ENCODE measurements around the gene ADAM19. TPM values are rescaled to one million over a fixed set of nuclear protein-coding genes. Genes with fewer than 3 reads are reported as not detected.
A peak's percentile ranks its signal among the peaks of the same experiment; 100 is the strongest.

Gene ADAM19
- total and polyA plus RNA-seq, 2 experiments from 2014 or later, result 6.5 to 11.5 TPM

DNA sequence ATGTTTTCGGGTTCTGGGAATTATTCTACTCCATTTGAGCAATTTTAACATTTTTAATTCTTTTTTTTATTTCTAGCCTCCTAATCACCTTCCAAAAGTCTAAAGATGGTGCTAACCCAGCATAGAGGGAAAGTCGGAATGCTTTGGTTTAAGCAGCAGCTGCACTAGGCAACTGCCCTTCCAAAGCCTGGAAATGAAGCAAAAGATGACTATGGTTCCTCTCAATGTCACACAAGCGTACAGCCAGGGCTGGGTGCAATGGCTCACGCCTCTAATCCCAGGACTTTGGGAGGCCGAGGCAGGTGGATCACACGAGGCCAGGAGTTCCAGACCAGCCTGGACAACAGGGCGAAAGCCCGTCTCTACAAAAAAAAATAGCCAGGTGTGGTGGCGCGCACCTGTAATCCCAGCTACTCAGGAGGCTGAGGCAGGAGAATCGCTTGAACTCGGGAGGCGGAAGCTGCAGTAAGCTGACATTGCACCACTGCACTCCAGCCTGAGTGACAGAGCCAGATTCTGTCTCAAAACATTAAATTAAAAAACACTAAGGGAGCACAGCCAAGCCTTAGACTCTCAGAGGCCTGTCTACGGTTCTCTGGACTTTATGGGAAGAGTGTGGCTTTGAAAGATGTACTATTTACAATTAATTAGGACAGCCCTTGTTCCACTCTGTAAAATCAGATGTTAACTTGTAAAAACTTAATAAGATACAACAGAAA, 33.1 kb downstream of the ADAM19 start:
- H3K27ac ChIP-seq, result no peak overlapping the region
- no peaks in the 10 kb centered on the region for H3K36me3 ChIP-seq
- H3K9me3 ChIP-seq (ENCODE audit: low read depth), result no peaks in the 10 kb centered on the region
- H3K4me1 ChIP-seq (ENCODE audit: low read depth), result peaks cover 6% of the 10 kb centered on the region
- no peak overlapping the region for H3K4me3 ChIP-seq
- TF ChIP-seq, protein P1, sequence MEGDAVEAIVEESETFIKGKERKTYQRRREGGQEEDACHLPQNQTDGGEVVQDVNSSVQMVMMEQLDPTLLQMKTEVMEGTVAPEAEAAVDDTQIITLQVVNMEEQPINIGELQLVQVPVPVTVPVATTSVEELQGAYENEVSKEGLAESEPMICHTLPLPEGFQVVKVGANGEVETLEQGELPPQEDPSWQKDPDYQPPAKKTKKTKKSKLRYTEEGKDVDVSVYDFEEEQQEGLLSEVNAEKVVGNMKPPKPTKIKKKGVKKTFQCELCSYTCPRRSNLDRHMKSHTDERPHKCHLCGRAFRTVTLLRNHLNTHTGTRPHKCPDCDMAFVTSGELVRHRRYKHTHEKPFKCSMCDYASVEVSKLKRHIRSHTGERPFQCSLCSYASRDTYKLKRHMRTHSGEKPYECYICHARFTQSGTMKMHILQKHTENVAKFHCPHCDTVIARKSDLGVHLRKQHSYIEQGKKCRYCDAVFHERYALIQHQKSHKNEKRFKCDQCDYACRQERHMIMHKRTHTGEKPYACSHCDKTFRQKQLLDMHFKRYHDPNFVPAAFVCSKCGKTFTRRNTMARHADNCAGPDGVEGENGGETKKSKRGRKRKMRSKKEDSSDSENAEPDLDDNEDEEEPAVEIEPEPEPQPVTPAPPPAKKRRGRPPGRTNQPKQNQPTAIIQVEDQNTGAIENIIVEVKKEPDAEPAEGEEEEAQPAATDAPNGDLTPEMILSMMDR (IDR thresholded peaks at IDR 0.05; ENCODE audit: low read depth, low read length), result no peak
- no peaks in the 10 kb centered on the region for H3K27me3 ChIP-seq
- no peak for DNase-seq (ENCODE audit: low read depth in 1 of 2, low spot score in 1 of 2)

DNA sequence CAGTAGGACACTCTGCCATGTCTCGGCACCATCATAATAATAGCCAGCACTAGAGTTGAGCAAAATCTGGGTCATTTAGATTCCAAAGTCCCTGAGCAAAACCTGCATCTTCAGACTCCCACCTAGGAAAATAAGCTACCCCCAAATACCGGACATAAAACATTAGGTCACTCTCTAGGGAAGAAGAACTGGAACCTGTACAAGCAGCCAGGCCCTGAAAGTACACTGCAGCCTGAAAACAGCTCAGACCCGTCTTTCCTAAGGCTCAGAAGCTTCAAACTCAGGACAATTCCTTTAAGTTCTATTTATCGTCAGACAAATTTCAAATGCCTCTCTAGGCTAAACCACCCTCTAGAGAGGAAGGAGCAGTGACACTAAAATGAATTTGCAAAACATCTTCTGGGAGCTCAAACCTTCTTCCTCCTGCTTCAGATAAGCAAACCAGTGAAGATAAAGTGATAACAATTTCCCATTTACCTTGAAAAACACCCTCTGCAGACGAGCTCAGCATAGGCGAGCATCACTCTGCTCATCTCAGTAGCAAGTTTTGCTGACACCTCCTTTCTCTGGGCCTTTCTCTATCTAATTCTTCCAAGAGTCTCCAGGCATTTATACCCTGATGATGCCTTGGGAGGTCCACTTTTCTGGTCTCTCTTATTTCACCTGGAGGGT, 34.0 kb downstream of the ADAM19 start:
- H3K27me3 ChIP-seq, result no peaks in the 10 kb centered on the region
- H3K27ac ChIP-seq, result no peak overlapping the region
- peaks cover 2% of the 10 kb centered on the region for H3K36me3 ChIP-seq
- peaks cover 4% of the 10 kb centered on the region for H3K4me1 ChIP-seq (ENCODE audit: low read depth)
- H3K9me3 ChIP-seq (ENCODE audit: low read depth), result no peaks in the 10 kb centered on the region
- no peak for DNase-seq (ENCODE audit: low read depth in 1 of 2, low spot score in 1 of 2)
- TF ChIP-seq, protein P1 (IDR thresholded peaks at IDR 0.05; ENCODE audit: low read depth, low read length), result no peak
- H3K4me3 ChIP-seq, result no peak overlapping the region

DNA sequence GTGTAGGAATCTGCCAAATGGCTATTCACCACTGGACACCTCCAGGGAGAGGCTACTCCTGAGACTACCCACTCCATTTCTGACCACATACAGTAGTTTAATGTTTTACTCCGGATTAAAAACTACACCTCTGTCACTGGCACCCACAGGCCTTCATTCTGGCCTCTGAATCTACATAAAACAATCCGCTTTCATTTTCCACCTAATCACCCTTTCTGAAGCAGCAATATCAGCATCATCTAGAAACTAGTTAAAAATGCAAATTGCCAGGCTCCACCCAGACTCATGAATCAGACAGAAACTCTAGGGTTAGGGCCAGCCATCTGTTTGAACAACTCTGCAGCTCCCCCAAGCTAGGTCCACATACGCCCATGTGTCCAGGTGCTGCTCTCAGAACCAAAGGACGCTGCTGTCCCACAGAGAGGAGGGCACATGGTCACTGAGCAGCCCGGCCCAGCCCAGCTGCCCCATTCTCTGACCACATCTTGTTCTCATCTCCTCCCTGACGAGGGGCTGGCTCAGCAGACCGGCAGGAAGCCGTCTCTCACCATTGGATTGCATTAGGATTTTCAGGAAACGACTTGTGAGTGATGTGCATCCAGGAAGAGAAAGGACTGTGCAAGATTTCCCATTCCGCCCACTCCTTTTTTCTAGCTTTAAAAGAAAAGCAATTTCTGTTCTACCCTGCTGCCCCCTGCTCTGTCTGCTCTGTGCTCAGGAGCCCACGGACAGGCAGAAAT, 34.7 kb downstream of the ADAM19 start:
- Histone ChIP-seq H3K36me3 (peaks cover 2% of the 10 kb centered on the region), H3K27ac (no peak overlapping the region), H3K4me1 (ENCODE audit: low read depth) (no peaks in the 10 kb centered on the region), H3K4me3 (no peak overlapping the region), H3K9me3 (ENCODE audit: low read depth) (no peaks in the 10 kb centered on the region), H3K27me3 (no peaks in the 10 kb centered on the region)
- DNase-seq (ENCODE audit: low read depth in 1 of 2, low spot score in 1 of 2), result peak in 1 of 2 donors; percentile 86
- TF ChIP-seq, protein P1 (IDR thresholded peaks at IDR 0.05; ENCODE audit: low read depth, low read length), result no peak

DNA sequence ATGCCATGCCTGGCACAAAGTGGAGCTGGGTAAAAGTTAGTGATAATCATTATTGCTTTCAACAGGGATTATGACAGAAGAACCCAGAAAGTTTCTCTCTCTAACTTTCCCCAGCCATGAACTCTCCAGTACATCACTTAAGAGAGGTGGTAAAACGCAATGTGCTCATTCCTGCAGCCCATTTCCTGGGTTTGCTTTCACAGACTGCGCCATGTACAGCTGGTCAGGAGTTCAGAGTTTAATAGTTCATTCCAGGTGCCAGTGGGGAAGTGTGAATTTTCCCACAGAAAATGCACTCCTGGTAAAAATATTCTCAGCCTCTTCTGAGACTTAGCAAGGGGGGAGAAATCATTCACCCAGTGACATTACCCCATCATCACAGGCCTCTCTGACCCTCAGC, 35.5 kb downstream of the ADAM19 start:
- DNase-seq (ENCODE audit: low read depth in 1 of 2, low spot score in 1 of 2), result no peak
- Histone ChIP-seq H3K4me1 (ENCODE audit: low read depth) (no peaks in the 10 kb centered on the region), H3K4me3 (no peak overlapping the region), H3K27me3 (no peaks in the 10 kb centered on the region), H3K9me3 (ENCODE audit: low read depth) (no peaks in the 10 kb centered on the region), H3K27ac (no peak overlapping the region), H3K36me3 (peaks cover 2% of the 10 kb centered on the region)
- TF ChIP-seq, protein P1 (IDR thresholded peaks at IDR 0.05; ENCODE audit: low read depth, low read length), result no peak

GRCh38 chr5:157539503-157540022, 36.0 kb downstream of the ADAM19 start:
- Histone ChIP-seq H3K36me3 (peaks cover 2% of the 10 kb centered on the region), H3K4me3 (no peak overlapping the region), H3K4me1 (ENCODE audit: low read depth) (no peaks in the 10 kb centered on the region), H3K27ac (no peak overlapping the region), H3K9me3 (ENCODE audit: low read depth) (no peaks in the 10 kb centered on the region), H3K27me3 (no peaks in the 10 kb centered on the region)
- DNase-seq (ENCODE audit: low read depth in 1 of 2, low spot score in 1 of 2), result no peak
- TF ChIP-seq, protein P1 (IDR thresholded peaks at IDR 0.05; ENCODE audit: low read depth, low read length), result no peak
